Urinary bladder (tissue), 4 donors: ENCODE measurements around the gene LRFN2. TPM values are rescaled to one million over a fixed set of nuclear protein-coding genes. Genes with fewer than 3 reads are reported as not detected.

Experiments used
- DNase-seq: peaks from one replicate; pipeline ENCODE4 v3.0.0-alpha.2; 2015; ENCODE audit errors: extremely low spot score
- H3K27ac ChIP-seq: one replicate; pipeline ENCODE4 v1.5.1; 2013; ENCODE audit warnings: low read depth, mild to moderate bottlenecking, moderate library complexity
- H3K36me3 ChIP-seq: one replicate; pipeline ENCODE4 v1.6.1; 2013; ENCODE audit warnings: mild to moderate bottlenecking, moderate library complexity; ENCODE audit not compliant: insufficient read depth
- H3K4me1 ChIP-seq: one replicate; pipeline ENCODE4 v1.6.1; 2013; ENCODE audit warnings: mild to moderate bottlenecking, moderate library complexity; ENCODE audit not compliant: insufficient read depth
- H3K4me3 ChIP-seq: one replicate; pipeline ENCODE4 v1.5.1; 2013; ENCODE audit warnings: low read depth, low read length
- WGBS: extraction: QIAGEN DNeasy Blood & Tissue Kit; methylation state at CpG from one replicate; pipeline ENCODE4 v1.1.7; 2013; 5-methylcytosine and 5-hydroxymethylcytosine counted together
- polyA plus RNA-seq: library from polyadenylated mRNA; stranded (reverse); fragments of 200-250 nt; gene quantifications from one replicate; pipeline ENCODE4 v1.2.3, GENCODE V29; 2013
- total RNA-seq: library from RNA; depleted of rRNA; stranded (reverse); fragments of >200 nt; gene quantifications from one replicate; pipeline ENCODE4 v1.2.3, GENCODE V29; 2014
- donor health status: healthy with polysubstance abuse.
- donor health status: healthy.

LRFN2 gene
- total and polyA plus RNA-seq, 2 donors, result 0.04 to 0.11 TPM

DNA sequence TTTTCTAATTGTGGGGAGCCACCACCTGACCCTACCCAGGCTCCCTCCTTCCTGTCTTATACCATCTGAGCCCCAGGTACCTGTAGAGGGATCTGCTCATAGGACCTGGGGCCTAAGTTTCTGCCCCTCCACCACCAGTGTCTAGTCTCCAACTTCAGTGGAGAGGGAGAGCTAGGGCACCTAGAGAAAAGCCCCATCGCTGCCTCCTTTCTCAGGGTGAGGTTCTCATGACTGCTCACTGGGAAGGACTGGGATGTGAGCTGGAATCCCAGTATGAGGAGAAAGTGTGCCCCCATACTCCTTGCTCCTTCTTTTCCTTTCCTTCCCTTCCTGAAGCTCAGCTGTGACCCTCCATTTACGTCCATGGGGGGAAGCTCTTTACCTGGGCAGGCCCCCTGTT lies 231.6 kb downstream of the LRFN2 start:
- 93% methylated on average over 2 of the region's 2 CpGs for WGBS
- Histone ChIP-seq H3K27ac (no peak overlapping the region), H3K4me1 (no peaks in the 10 kb centered on the region), H3K4me3 (no peak overlapping the region), H3K36me3 (no peaks in the 10 kb centered on the region)
- DNase-seq, result no peak

DNA sequence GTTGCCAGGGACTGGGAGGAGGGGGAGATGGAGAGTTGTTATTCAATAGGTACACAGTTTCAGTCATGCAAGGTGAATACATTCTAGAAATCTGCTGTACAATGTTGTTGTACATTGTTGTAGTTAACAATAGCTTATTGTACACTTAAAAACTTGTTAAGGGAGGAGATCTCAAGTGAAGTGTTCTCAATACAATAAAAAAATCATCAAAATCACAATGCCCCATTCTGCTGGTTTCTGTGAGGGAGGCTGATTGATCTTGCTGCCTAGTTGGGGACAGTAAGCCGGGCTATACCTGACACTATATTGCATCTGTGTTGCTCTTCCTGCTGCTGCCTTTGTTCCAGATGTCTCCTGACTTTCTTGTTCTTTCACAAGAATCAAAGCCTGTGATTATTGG lies 232.1 kb downstream of the LRFN2 start:
- Histone ChIP-seq H3K36me3 (no peaks in the 10 kb centered on the region), H3K27ac (no peak overlapping the region), H3K4me3 (no peak overlapping the region), H3K4me1 (no peaks in the 10 kb centered on the region)
- 94% methylated on average over 1 of the region's 1 CpG for WGBS
- DNase-seq, result no peak

DNA sequence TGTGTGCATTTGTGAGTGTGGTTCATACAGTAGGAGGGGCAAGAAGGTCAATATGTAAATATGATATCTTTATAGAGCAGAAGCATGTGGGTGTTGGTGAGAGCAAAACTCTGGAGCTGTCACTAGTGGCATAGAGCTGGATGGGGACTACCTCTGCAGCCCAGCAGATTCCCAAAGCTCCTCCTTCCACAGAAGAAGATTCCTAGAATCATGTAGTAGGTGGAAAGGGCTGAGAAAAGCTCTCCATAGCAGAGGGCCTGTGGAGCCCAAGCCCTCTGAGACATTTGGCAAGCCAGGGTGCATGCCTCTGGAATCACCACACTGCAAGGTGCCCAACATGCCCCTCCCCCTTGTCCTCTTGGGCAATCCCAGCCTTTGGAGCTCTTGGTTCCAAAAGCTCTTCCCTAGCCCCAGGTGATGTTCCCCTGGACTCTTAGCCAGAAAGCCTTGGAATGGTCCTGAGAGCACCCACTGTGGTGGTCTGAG lies 233.2 kb downstream of the LRFN2 start:
- no peak for DNase-seq
- no peak overlapping the region for H3K27ac ChIP-seq
- H3K4me3 ChIP-seq, result no peak overlapping the region
- H3K4me1 ChIP-seq, result no peaks in the 10 kb centered on the region
- no peaks in the 10 kb centered on the region for H3K36me3 ChIP-seq

DNA sequence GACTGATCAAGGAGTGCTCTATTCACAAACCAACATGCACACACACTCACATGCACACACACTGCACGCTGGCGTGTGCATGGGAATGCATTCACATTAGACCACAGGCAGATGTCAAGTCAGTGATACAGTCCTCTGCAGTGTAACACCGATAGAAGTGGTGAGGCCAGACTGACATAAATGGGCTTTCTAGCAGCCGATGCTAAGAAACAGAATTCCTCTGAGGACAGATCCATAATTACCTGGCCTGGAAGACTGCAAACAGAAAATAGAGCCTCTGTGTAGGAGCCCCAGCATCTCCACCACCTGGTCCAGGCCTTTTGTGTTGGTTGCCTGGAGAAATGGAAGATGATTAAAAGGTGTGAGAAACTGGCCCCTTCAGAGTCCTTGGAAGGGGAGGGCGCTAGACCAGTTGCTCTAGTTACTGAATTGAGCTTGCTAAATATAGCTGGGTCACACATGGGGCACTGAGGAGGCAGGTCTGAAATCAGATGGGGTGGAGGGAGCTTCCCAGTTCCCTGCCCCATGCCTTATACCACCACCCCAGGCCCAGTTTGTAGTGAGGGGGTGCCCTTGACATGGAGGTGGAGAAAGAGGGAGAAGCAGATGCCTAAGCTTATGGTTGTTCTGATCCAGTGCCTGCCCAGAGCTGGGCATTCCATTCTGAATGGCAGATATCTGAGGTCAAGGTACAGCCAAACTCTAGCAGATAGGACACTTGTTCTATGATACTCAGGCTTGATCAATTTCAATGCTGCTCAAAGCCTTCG lies 233.8 kb downstream of the LRFN2 start:
- H3K27ac ChIP-seq, result no peak overlapping the region
- DNase-seq, result no peak
- no peak overlapping the region for H3K4me3 ChIP-seq
- WGBS, result 77% methylated on average over 6 of the region's 6 CpGs
- H3K36me3 ChIP-seq, result no peaks in the 10 kb centered on the region
- no peaks in the 10 kb centered on the region for H3K4me1 ChIP-seq

DNA sequence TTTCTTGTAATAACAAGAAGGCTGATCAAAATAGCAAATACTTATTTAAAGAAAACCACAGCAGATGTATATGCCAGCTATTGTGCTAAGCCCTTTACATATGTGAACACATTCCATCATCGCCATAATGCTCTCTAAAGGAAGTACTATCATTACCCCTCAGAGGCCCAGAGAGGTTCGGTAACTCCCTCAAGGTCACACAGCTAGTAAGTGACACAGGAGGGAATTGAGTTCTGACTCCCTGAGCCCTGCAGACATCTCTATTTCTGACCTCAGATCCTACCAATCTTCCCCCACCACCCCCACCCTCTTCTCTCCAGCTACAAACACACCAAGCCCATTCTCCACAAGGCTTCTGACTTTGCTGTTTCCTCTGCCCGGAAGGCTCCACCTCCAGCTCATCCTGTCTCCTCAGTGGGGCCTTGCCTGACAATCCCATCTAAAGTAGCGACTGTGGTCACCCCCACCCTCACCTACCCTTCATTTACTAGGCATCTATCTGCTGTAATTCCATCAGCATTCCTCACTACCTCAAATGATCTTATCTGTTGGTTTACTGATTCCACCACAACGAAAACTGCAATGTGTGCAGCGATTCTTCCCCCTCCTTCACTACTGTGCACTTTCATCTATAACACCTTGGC lies 234.5 kb downstream of the LRFN2 start:
- H3K27ac ChIP-seq, result no peak overlapping the region
- no peak overlapping the region for H3K4me3 ChIP-seq
- no peaks in the 10 kb centered on the region for H3K36me3 ChIP-seq
- WGBS, result 75% methylated on average over 6 of the region's 6 CpGs
- DNase-seq, result no peak
- H3K4me1 ChIP-seq, result no peaks in the 10 kb centered on the region

DNA sequence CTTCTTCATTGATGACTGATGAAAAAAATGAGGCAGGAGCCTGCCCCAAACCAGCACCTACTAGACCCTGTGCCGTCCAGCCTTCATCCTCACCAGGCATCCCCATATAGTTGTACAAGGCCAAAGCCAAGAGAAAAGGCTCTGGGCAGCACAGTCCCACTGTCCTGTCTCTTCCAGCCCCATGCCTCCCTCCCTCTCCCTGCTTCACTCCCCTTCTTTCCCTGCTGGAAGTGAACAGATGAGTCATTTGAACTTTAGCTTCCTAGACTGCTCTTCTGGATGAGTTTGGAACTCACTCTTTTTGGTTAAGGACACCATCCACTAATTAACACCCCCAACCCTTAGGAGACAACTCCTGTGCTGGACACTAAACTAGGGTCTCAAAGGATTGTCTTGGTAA lies 235.2 kb downstream of the LRFN2 start:
- no peak for DNase-seq
- Histone ChIP-seq H3K27ac (no peak overlapping the region), H3K36me3 (no peaks in the 10 kb centered on the region), H3K4me1 (no peaks in the 10 kb centered on the region), H3K4me3 (no peak overlapping the region)
- WGBS, result 80% methylated on average over 1 of the region's 1 CpG

DNA sequence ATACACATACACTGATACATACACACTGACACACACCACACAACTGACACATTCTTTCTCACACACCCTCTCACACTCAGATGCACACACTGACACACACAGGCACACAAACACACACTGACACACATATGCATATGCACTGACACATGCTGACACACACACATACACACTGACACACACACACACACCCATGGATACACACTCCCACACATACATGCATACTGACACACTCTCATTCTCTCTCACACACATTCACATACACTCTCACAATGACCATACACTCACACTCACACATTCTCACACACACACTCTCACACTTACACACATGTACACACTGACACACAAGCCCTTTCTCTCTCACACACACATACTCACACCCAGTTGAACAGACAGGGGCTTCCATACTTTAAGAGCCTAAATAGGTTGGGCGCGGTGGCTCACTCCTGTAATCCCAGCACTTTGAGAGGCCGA lies 236.4 kb downstream of the LRFN2 start:
- no peak for DNase-seq
- Histone ChIP-seq H3K4me1 (no peaks in the 10 kb centered on the region), H3K36me3 (no peaks in the 10 kb centered on the region), H3K4me3 (no peak overlapping the region), H3K27ac (no peak overlapping the region)
- 85% methylated on average over 3 of the region's 3 CpGs for WGBS

DNA sequence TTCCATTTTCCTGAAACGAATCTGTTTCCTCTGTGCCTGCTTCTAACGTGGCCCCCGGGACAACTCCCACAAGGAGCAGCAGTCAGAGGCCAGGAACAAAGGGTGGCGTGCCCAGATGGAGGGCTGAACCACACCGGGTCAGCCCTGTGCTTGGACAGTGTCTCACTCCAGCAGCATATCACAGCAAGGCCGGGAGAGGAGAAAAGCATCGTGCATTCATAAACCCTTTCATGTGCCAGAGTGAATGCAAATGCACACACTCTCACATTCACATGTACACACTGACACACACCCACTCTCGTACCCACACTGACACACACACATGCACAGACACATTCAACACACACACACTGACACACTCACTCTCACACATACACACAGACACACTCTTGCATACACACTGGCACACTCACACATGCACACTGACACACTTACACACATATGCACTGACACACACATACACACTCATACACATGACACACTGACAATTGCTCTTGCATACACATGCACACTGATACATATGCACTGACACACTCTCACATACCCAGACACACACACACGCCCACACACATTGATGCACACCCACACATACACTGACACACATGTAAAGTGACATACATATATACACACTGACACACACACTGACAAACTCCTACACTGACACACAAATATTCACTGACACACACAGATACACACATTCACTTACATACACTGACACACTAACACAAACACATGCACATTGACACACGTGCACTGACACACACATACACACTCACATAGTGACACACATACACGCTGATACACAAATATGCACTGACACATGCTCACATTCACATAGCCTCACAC lies 237.0 kb downstream of the LRFN2 start:
- Histone ChIP-seq H3K27ac (no peak overlapping the region), H3K4me3 (no peak overlapping the region), H3K36me3 (no peaks in the 10 kb centered on the region), H3K4me1 (no peaks in the 10 kb centered on the region)
- 66% methylated on average over 11 of the region's 11 CpGs for WGBS
- DNase-seq, result no peak

DNA sequence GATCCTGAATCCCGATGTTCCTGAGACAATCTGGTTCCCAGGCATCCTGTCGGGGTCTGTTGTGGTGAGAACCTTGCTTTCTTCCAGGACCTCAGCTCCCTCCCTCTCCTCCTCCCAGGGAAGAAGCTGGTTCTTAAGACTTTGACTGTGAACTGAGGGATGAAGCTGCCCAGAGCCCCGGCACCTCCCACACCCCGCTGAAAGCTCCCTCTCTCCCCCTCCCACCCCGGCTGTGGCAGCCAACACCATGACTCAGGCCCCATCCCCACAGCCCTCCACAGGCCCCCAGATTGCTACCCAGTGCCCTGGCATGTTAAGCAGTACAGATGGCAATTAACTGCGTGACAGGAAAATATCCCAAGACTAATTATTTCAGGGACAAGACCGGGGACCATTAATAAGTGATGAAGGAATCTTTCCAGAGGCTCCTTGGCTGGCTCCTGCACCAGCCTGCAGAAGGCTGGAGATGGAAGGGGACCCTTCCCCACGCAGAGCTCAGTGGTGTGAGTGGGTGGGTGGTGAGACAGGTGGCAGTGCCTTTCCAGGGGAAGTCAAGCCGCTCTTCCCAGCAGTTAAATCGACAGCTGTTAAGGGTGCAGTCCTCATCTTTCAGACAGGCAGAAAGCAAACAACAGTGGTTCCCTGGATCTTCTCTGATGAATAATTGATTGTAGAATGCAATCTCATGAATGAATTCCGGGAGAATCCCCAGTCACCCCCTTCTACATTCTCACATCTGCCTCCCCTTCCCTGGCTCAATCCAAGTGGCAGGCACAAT lies 237.9 kb downstream of the LRFN2 start:
- no peaks in the 10 kb centered on the region for H3K4me1 ChIP-seq
- H3K36me3 ChIP-seq, result no peaks in the 10 kb centered on the region
- WGBS, result 50% methylated on average over 11 of the region's 11 CpGs
- H3K4me3 ChIP-seq, result no peak overlapping the region
- no peak for DNase-seq
- H3K27ac ChIP-seq, result no peak overlapping the region

DNA sequence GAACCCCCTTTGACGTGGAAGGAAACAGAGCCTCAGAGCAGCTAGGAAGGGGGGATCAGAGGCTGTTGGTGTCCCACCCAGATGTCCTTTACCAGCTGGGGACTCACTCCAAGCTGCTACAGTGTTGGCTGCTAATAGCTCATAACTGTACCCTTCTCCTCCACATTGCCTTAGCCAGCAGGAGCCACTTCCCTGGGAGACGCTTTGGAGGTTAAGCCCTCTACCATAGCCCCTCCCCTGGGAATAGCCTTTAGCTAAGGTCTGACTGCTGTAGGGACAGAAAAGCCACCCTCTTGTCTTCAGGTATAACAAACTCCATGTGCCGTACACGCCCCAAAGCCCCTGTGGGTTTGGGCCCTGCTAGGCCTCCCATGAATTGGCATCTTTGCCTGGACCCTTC lies 238.6 kb downstream of the LRFN2 start:
- H3K27ac ChIP-seq, result no peak overlapping the region
- H3K4me1 ChIP-seq, result no peaks in the 10 kb centered on the region
- no peaks in the 10 kb centered on the region for H3K36me3 ChIP-seq
- 82% methylated on average over 4 of the region's 4 CpGs for WGBS
- DNase-seq, result no peak
- H3K4me3 ChIP-seq, result no peak overlapping the region

DNA sequence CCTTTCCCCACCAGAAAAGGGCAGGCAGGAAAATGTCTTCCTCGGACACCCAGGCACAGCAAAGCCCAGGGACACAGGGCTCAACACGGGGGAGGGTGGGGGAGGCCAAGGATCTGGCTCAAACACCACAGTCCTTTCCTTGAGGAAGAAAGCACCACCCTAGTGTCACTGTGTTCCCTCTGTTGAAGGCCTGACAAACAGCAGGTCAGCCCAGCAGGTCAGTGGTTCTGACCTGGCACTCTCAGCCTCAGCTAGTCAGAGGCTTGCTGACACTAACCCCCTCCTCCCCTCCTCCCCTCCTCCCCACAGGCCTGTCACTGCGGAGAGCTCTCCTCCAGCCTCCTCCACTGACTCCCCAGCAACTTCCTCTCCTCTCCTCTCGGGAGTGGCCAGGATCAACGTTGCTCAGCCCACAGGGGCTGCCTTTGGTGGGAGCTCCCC lies 239.6 kb downstream of the LRFN2 start:
- H3K4me3 ChIP-seq, result no peak overlapping the region
- 55% methylated on average over 5 of the region's 5 CpGs for WGBS
- no peak for DNase-seq
- H3K4me1 ChIP-seq, result no peaks in the 10 kb centered on the region
- no peak overlapping the region for H3K27ac ChIP-seq
- H3K36me3 ChIP-seq, result no peaks in the 10 kb centered on the region

DNA sequence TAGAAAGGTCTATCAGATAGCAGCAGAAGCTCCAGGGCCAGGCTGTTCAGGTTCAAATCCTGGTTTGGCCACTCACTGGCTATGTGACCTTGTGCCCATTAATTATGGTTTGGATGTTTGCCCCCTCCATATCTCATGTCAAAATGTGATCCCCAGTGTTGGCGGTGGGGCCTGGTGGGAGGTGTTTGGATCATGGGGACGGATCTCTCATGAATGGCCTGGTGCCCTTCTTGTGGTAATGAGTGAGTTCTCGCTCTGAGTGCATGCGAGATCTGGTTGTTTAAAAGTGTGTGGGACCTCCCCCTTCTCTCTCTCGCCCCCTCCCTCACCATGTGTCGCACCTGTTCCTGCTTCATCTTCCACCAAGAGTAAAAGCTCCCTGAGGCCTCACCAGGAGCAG lies 240.9 kb downstream of the LRFN2 start:
- H3K36me3 ChIP-seq, result no peaks in the 10 kb centered on the region
- DNase-seq, result no peak
- H3K4me3 ChIP-seq, result no peak overlapping the region
- H3K27ac ChIP-seq, result no peak overlapping the region
- 93% methylated on average over 6 of the region's 6 CpGs for WGBS
- no peaks in the 10 kb centered on the region for H3K4me1 ChIP-seq

DNA sequence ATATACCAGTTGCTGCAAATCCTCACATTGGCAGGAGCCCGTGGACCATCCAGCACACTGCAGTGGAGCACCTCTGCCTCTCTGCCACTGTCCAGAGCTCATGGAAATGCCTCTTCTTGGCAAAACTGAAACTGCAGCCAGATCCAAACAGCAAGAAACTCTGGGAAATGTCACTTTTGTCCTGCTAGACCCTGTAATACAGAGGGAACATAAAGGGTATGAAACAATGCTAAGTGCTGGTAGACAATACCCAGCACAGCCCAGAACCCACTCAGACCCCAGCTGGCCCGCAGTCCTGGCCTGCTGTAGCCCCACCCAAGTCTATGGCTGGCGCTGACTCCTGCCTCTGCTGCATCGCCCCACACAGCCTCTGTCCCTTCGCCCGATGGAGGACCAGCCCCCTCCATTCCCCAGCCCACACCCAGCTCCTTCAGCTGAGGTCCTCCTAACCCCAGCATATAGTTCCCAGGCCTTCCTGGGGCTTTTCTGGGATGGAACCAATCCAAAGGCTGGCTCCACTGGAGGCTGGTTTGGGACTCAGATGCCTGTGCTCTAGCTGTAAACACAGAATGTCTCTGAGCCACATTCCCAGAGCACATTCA lies 242.5 kb downstream of the LRFN2 start:
- Histone ChIP-seq H3K36me3 (no peaks in the 10 kb centered on the region), H3K27ac (no peak overlapping the region), H3K4me3 (no peak overlapping the region), H3K4me1 (no peaks in the 10 kb centered on the region)
- no peak for DNase-seq
- WGBS, result 66% methylated on average over 6 of the region's 6 CpGs
